HepG2 (cell line): ENCODE measurements around the gene RELL1. TPM values are rescaled to one million over a fixed set of nuclear protein-coding genes. Genes with fewer than 3 reads are reported as not detected.

Source experiments
- CENPT ChIP-seq: sonication (generic); formaldehyde crosslinking; IDR thresholded peaks from 2 replicates; pipeline ENCODE4 v1.8.0; 2022; ENCODE audit warnings: low read depth, mild to moderate bottlenecking, moderate library complexity, missing genetic modification reagents
- ETV5 ChIP-seq: IDR thresholded peaks from 2 replicates; pipeline ENCODE4 v1.6.1; 2018; ENCODE audit warnings: missing biosample characterization, missing genetic modification reagents, inconsistent platforms, borderline replicate concordance
- FOSL2 ChIP-seq: sonication (generic); formaldehyde crosslinking; IDR thresholded peaks from 2 replicates; pipeline ENCODE4 v1.4.0; 2020; ENCODE audit warnings: missing genetic modification reagents
- HMGXB3 ChIP-seq: sonication (generic); formaldehyde crosslinking; IDR thresholded peaks from 2 replicates; pipeline ENCODE4 v1.4.0; 2020; ENCODE audit warnings: missing genetic modification reagents, borderline replicate concordance
- HNRNPK ChIP-seq: fragments of 200-400 bp; formaldehyde crosslinking; IDR thresholded peaks from 2 replicates; pipeline ENCODE4 v1.6.1; 2018; ENCODE audit warnings: low read length, low read depth, moderate library complexity, mild to moderate bottlenecking; ENCODE audit not compliant: poor library complexity, severe bottlenecking
- HOXA5 ChIP-seq: sonication (generic); formaldehyde crosslinking; IDR thresholded peaks from 2 replicates; pipeline ENCODE4 v1.4.0; 2020; ENCODE audit warnings: missing genetic modification reagents
- KLF16 ChIP-seq, 2 experiments: sonication (generic) in 1 of 2; formaldehyde crosslinking in 1 of 2; IDR thresholded peaks; 2 replicates each; pipeline versions ENCODE4 v1.6.1 to v1.8.0; 2016 to 2023; ENCODE audit warnings: missing genetic modification reagents in 2 of 2, missing compliant biosample characterization in 1 of 2
- MAFF ChIP-seq: IDR thresholded peaks from 2 replicates; pipeline ENCODE4 v1.6.1; 2011; ENCODE audit warnings: low read depth, low read length, improper control_type of control experiment
- MATR3 ChIP-seq: sonication (generic); formaldehyde crosslinking; IDR thresholded peaks from 2 replicates; pipeline ENCODE4 v1.4.0; 2020; ENCODE audit warnings: missing genetic modification reagents
- MIER3 ChIP-seq: IDR thresholded peaks from 2 replicates; pipeline ENCODE4 v1.6.1; 2016; ENCODE audit warnings: missing compliant biosample characterization, borderline replicate concordance
- NRL ChIP-seq: sonication (generic); formaldehyde crosslinking; IDR thresholded peaks from 2 replicates; pipeline ENCODE4 v1.5.0; 2020; ENCODE audit warnings: missing genetic modification reagents, mild to moderate bottlenecking, moderate library complexity, borderline replicate concordance
- PAX8 ChIP-seq: sonication (generic); formaldehyde crosslinking; IDR thresholded peaks from 2 replicates; pipeline ENCODE4 v1.8.0; 2022; ENCODE audit warnings: mild to moderate bottlenecking, missing genetic modification reagents, borderline replicate concordance
- POLR2AphosphoS5 ChIP-seq: IDR thresholded peaks from 2 replicates; pipeline ENCODE4 v1.6.1; 2012; ENCODE audit warnings: low read depth, low read length
- SMYD3 ChIP-seq: sonication (generic); formaldehyde crosslinking; IDR thresholded peaks from 2 replicates; pipeline ENCODE4 v1.8.1; 2023; ENCODE audit warnings: mild to moderate bottlenecking, missing genetic modification reagents
- SP4 ChIP-seq: sonication (generic); formaldehyde crosslinking; IDR thresholded peaks from 2 replicates; pipeline ENCODE4 v1.8.1; 2023; ENCODE audit warnings: mild to moderate bottlenecking, missing genetic modification reagents
- SP5 ChIP-seq: IDR thresholded peaks from 2 replicates; pipeline ENCODE4 v1.6.1; 2016; ENCODE audit warnings: low read depth, borderline replicate concordance
- UBTF ChIP-seq: sonication (generic); formaldehyde crosslinking; IDR thresholded peaks from 2 replicates; pipeline ENCODE4 v1.4.0; 2020; ENCODE audit warnings: mild to moderate bottlenecking, missing genetic modification reagents
- ZNF101 ChIP-seq: sonication (generic); formaldehyde crosslinking; IDR thresholded peaks from 2 replicates; pipeline ENCODE4 v1.4.0; 2020; ENCODE audit warnings: mild to moderate bottlenecking, low read depth, missing genetic modification reagents, borderline replicate concordance
- ZNF317 ChIP-seq: sonication (generic); formaldehyde crosslinking; IDR thresholded peaks from 2 replicates; pipeline ENCODE4 v1.5.0; 2020; ENCODE audit warnings: mild to moderate bottlenecking, missing genetic modification reagents
- ZNF432 ChIP-seq: sonication (generic); formaldehyde crosslinking; IDR thresholded peaks from 2 replicates; pipeline ENCODE4 v1.5.0; 2020; ENCODE audit warnings: missing genetic modification reagents, mild to moderate bottlenecking, borderline replicate concordance
- polyA plus RNA-seq, 8 experiments: library from polyadenylated mRNA; depleted of rRNA in 3 of 8; stranded (reverse) in 7 of 8; unstranded in 1 of 8; fragments of >200 nt; fragmentation: Illumina TruSeq in 4 of 8; extraction: Trizol in 4 of 8; gene quantifications; 2 replicates each; pipeline versions ENCODE4 v1.2.1 to v1.2.3, GENCODE V29; 2011 to 2016; ENCODE audit warnings: low read depth in 4 of 8, missing spikeins in 1 of 8, mixed read lengths in 1 of 8; ENCODE audit not compliant: insufficient read depth in 1 of 8
- total RNA-seq, 5 experiments: library from RNA; depleted of rRNA; stranded (reverse); fragments of >200 nt; fragmentation: Illumina TruSeq; extraction: Trizol; gene quantifications; 2 replicates each; pipeline ENCODE4 v1.2.3, GENCODE V29; 2016; ENCODE audit warnings: low read depth in 1 of 5
- TF ChIP-seq, protein P1 (sequence below): sonication (generic); formaldehyde crosslinking; IDR thresholded peaks from 2 replicates; pipeline ENCODE4 v1.5.1; 2020; ENCODE audit warnings: missing genetic modification reagents, mild to moderate bottlenecking, borderline replicate concordance

The RELL1 gene
- total and polyA plus RNA-seq, 2 of the 13 experiments (the other 11 are each of a cell fraction or from before 2014, with no cell fraction given), result 8.4 to 58.4 TPM

DNA sequence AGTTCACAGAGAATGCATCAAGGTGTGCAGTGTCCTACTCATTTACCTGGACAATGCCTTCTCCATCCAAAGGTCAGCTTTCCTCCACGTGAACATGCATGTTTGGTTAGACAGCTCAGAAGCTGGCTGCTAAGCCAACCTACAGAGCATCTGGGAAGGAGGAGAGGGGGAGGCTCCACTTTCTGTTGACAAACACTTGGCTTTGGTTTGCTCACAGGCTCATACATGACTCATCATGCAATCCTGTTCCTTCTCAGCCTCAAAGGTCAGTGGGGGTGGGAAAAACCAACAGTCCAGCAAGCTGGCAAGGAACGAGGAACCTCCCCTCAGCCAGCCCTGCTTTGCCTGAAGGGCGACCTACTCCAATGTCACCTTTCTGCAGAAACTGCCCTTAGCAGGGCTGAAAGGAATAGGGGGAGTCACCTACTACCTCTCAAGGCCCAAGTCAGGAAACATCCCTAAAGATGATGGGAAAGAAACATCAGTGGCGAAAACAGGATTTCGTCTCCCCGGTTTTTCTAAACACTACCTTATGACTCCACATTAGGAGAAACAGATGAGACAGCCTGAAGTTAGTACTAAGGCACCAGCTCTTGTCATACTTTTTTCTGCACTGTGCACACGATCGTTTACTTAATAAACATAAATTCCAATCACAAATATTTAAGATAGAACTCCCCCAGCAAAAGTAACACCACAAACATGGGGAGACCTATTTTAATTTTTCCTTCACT lies 37.9 kb downstream of the RELL1 start (continued):
- TF ChIP-seq ZNF317 (CRISPR knock-in tag) (no peak), SMYD3 (CRISPR knock-in tag) (no peak), SP5 (peak; percentile 96), MIER3 (CRISPR knock-in tag) (peak; percentile 75; the same call in 1 of the 2 replicates), MAFF (no peak), MATR3 (CRISPR knock-in tag) (no peak), NRL (CRISPR knock-in tag) (no peak), HOXA5 (CRISPR knock-in tag) (no peak), KLF16 (CRISPR knock-in tag; IDR thresholded peaks at IDR 0.05) (peak in 1 of 2 experiments; percentile 73; a peak in 2 of 4 replicates), ZNF432 (CRISPR knock-in tag) (no peak), ETV5 (peak; percentile 70; the same call in 1 of the 2 replicates), POLR2AphosphoS5 (no peak), SP4 (peak; percentile 67), FOSL2 (CRISPR knock-in tag) (peak; percentile 100), HMGXB3 (CRISPR knock-in tag) (0 out of 2 replicates have a peak, but pooled peaks have one; percentile 30), CENPT (CRISPR knock-in tag) (no peak), ZNF101 (CRISPR knock-in tag) (no peak), PAX8 (no peak), HNRNPK (no peak), UBTF (CRISPR knock-in tag) (0 out of 2 replicates have a peak, but pooled peaks have one; percentile 54)
- TF ChIP-seq, protein P1, sequence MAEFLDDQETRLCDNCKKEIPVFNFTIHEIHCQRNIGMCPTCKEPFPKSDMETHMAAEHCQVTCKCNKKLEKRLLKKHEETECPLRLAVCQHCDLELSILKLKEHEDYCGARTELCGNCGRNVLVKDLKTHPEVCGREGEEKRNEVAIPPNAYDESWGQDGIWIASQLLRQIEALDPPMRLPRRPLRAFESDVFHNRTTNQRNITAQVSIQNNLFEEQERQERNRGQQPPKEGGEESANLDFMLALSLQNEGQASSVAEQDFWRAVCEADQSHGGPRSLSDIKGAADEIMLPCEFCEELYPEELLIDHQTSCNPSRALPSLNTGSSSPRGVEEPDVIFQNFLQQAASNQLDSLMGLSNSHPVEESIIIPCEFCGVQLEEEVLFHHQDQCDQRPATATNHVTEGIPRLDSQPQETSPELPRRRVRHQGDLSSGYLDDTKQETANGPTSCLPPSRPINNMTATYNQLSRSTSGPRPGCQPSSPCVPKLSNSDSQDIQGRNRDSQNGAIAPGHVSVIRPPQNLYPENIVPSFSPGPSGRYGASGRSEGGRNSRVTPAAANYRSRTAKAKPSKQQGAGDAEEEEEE, result no peak
